CD14-positive monocyte (primary cell): ENCODE results near the gene CCNY. TPM values are rescaled to one million over a fixed set of nuclear protein-coding genes. Genes with fewer than 3 reads are reported as not detected.

Experiments used
- DNase-seq, 3 donors: peaks; one replicate each; pipeline ENCODE4 v3.0.0-alpha.2; 2011 to 2022
- H2AFZ ChIP-seq: 2 replicates; pipeline ENCODE4 v1.6.0; 2012; ENCODE audit warnings: mild to moderate bottlenecking, low read depth, low read length, inconsistent platforms; ENCODE audit not compliant: insufficient read depth, poor library complexity, severe bottlenecking
- H3K27ac ChIP-seq, 2 donors: 1 replicate in 1 of 2; 2 replicates in 1 of 2; pipeline ENCODE4 v1.5.1; 2012 to 2013; ENCODE audit warnings: low read length in 2 of 2, control low read depth in 1 of 2, inconsistent platforms in 1 of 2, low read depth in 1 of 2, mild to moderate bottlenecking in 1 of 2
- H3K27me3 ChIP-seq, 2 donors: one replicate each; pipeline versions ENCODE4 v1.6.0 to v1.6.1; 2011 to 2013; ENCODE audit warnings: low read length in 2 of 2; ENCODE audit not compliant: control insufficient read depth in 2 of 2, insufficient read depth in 2 of 2
- H3K36me3 ChIP-seq, 2 donors: replicated peaks in 1 of 2; 1 replicate in 1 of 2; 2 replicates in 1 of 2; pipeline versions ENCODE4 v1.5.1 to v1.6.1; 2012 to 2013; ENCODE audit warnings: low read length in 2 of 2, control low read depth in 1 of 2, inconsistent platforms in 1 of 2, mild to moderate bottlenecking in 1 of 2; ENCODE audit not compliant: insufficient read depth in 2 of 2, control insufficient read depth in 1 of 2
- H3K4me1 ChIP-seq, 2 donors: 1 replicate in 1 of 2; 2 replicates in 1 of 2; pipeline versions ENCODE4 v1.5.1 to v1.6.1; 2012 to 2013; ENCODE audit warnings: low read length in 2 of 2, control low read depth in 1 of 2, inconsistent platforms in 1 of 2, mild to moderate bottlenecking in 1 of 2, moderate library complexity in 1 of 2; ENCODE audit not compliant: insufficient read depth in 2 of 2, control insufficient read depth in 1 of 2
- H3K4me2 ChIP-seq: replicated peaks from 2 replicates; pipeline ENCODE3; 2012; ENCODE audit warnings: low read length, moderate library complexity, mild to moderate bottlenecking; ENCODE audit not compliant: poor library complexity, severe bottlenecking; ENCODE audit errors: extremely low read depth
- H3K4me3 ChIP-seq, 3 experiments: fragments of 200-600 bp in 1 of 3; sonication (generic) in 1 of 3; replicated peaks in 1 of 3; 1 replicate in 2 of 3; 2 replicates in 1 of 3; pipeline ENCODE4 v1.5.1; 2011 to 2013; ENCODE audit warnings: low read length in 3 of 3, mild to moderate bottlenecking in 3 of 3, control low read depth in 2 of 3, low read depth in 2 of 3, inconsistent platforms in 1 of 3, moderate library complexity in 1 of 3
- H3K79me2 ChIP-seq: 2 replicates; pipeline ENCODE4 v1.6.0; 2012; ENCODE audit warnings: mild to moderate bottlenecking, control low read depth, inconsistent platforms, low read length, moderate library complexity; ENCODE audit not compliant: insufficient read depth
- H3K9ac ChIP-seq: 2 replicates; pipeline ENCODE4 v1.6.0; 2017; ENCODE audit warnings: low read length, mild to moderate bottlenecking; ENCODE audit not compliant: insufficient read depth, poor library complexity, severe bottlenecking
- H3K9me3 ChIP-seq, 2 donors: replicated peaks in 1 of 2; 1 replicate in 1 of 2; 2 replicates in 1 of 2; pipeline versions ENCODE4 v1.5.1 to v1.6.1; 2012 to 2013; ENCODE audit warnings: low read length in 2 of 2, control low read depth in 1 of 2; ENCODE audit not compliant: control insufficient read depth in 1 of 2, insufficient read depth in 1 of 2
- H4K20me1 ChIP-seq: 2 replicates; pipeline ENCODE4 v1.6.0; 2012; ENCODE audit warnings: mild to moderate bottlenecking, low read length, control low read depth, moderate library complexity; ENCODE audit not compliant: insufficient read depth
- H3K27ac Mint-ChIP-seq, 7 donors: one replicate each; pipeline ENCODE4 v1.8.0; 2020; ENCODE audit warnings: mild to moderate bottlenecking in 7 of 7, mixed read lengths in 7 of 7, moderate library complexity in 6 of 7, inconsistent platforms in 2 of 7
- H3K27me3 Mint-ChIP-seq, 3 donors: one replicate each; pipeline ENCODE4 v1.8.0; 2021 to 2022; ENCODE audit warnings: low read depth in 3 of 3, mild to moderate bottlenecking in 3 of 3, mixed read lengths in 3 of 3, moderate library complexity in 3 of 3, inconsistent platforms in 1 of 3
- H3K36me3 Mint-ChIP-seq, 2 donors: one replicate each; pipeline ENCODE4 v1.8.0; 2020; ENCODE audit warnings: mixed read lengths in 2 of 2, inconsistent platforms in 1 of 2, mild to moderate bottlenecking in 1 of 2
- H3K4me1 Mint-ChIP-seq: one replicate; pipeline ENCODE4 v1.8.0; 2020; ENCODE audit warnings: mild to moderate bottlenecking, mixed read lengths
- H3K4me3 Mint-ChIP-seq, 2 donors: one replicate each; pipeline ENCODE4 v1.8.0; 2020; ENCODE audit warnings: mild to moderate bottlenecking in 2 of 2, mixed read lengths in 2 of 2, moderate library complexity in 1 of 2
- H3K9me3 Mint-ChIP-seq, 7 donors: one replicate each; pipeline ENCODE4 v1.8.0; 2020 to 2022; ENCODE audit warnings: mixed read lengths in 7 of 7, mild to moderate bottlenecking in 6 of 7, moderate library complexity in 6 of 7, inconsistent platforms in 2 of 7
- CTCF ChIP-seq: fragments of 200-600 bp; IDR thresholded peaks from one replicate; pipeline ENCODE4 v1.8.0; 2022; ENCODE audit warnings: antibody characterized with exemption, mild to moderate bottlenecking
- WGBS: methylation state at CpG from one replicate; pipeline ENCODE4 v1.1.5; 2013; ENCODE audit warnings: missing lambda C conversion rate; ENCODE audit not compliant: insufficient coverage; 5-methylcytosine and 5-hydroxymethylcytosine counted together
- intact Hi-C, 2 donors: fragments of 100-400 bp; cut with micrococcal nuclease; formaldehyde crosslinking; loops; one replicate each; pipeline versions ENCODE4 v1.15.0 to v1.15.1; 2023
- polyA plus RNA-seq, 3 donors: library from polyadenylated mRNA; depleted of rRNA in 1 of 3; unstranded in 2 of 3; stranded (reverse) in 1 of 3; fragments of 300-500 nt in 2 of 3; fragments of >200 nt in 1 of 3; fragmentation: Illumina TruSeq in 2 of 3; gene quantifications; 1 replicate in 2 of 3; 2 replicates in 1 of 3; pipeline ENCODE4 v1.2.3, GENCODE V29; 2012 to 2021

CCNY gene
- polyA plus RNA-seq, 3 donors, result 39.9 to 116 (median 64.8) TPM

- peaks cover 32 to 37% of the 10 kb centered on the region in 2 donors for H3K4me1 ChIP-seq
- H3K9me3 Mint-ChIP-seq, result no peaks in the 10 kb centered on the region
- H3K27ac ChIP-seq, result peak overlapping the region in 1 of 2 donors; percentile 66
- peaks cover 98% of the 10 kb centered on the region for H3K79me2 ChIP-seq
- no peak for TF ChIP-seq CTCF
- peaks cover 100% of the 10 kb centered on the region for H4K20me1 ChIP-seq
- peaks cover 0 to 5% of the 10 kb centered on the region in 2 donors for H3K36me3 Mint-ChIP-seq
- no peaks in the 10 kb centered on the region for H3K9me3 ChIP-seq
- H3K27me3 ChIP-seq, result no peaks in the 10 kb centered on the region
- H3K4me2 ChIP-seq, result peak overlapping the region; percentile 46
- H3K4me3 Mint-ChIP-seq, result peak overlapping the region; percentile 7 to 61
- peak overlapping the region; percentile 19 for H3K9ac ChIP-seq
- H3K4me1 Mint-ChIP-seq, result peaks cover 61% of the 10 kb centered on the region
- no peak overlapping the region for H2AFZ ChIP-seq
- peak overlapping the region; percentile 3 to 89 (median 74) for H3K27ac Mint-ChIP-seq
- 15% methylated on average over 9 of the region's 9 CpGs for WGBS
- peak overlapping the region in 1 of 3 experiments; percentile 9 for H3K4me3 ChIP-seq
- H3K27me3 Mint-ChIP-seq, result no peaks in the 10 kb centered on the region
- intact Hi-C loops, result loop anchor here in 1 of 2 donors (10.0 kb wide), 2 partner anchors 76 to 116 kb away; no protein-coding TSS in a partner anchor
- H3K36me3 ChIP-seq, result no peaks in the 10 kb centered on the region
- no peak for DNase-seq
Observed at GRCh38 chr10:35378541-35379210, 42.4 kb downstream of the CCNY start.

- peak overlapping the region in 1 of 2 donors; percentile 66 for H3K27ac ChIP-seq
- intact Hi-C loops, result loop anchor here in 1 of 2 donors (10.0 kb wide), 2 partner anchors 75 to 115 kb away; no protein-coding TSS in a partner anchor
- H3K4me1 Mint-ChIP-seq, result peaks cover 58% of the 10 kb centered on the region
- peak overlapping the region; percentile 7 to 58 for H3K4me3 Mint-ChIP-seq
- H3K27me3 Mint-ChIP-seq, result no peaks in the 10 kb centered on the region
- no peaks in the 10 kb centered on the region for H3K9me3 Mint-ChIP-seq
- H3K36me3 ChIP-seq, result no peaks in the 10 kb centered on the region
- H3K4me2 ChIP-seq, result peak overlapping the region; percentile 46
- no peak overlapping the region for H2AFZ ChIP-seq
- peak overlapping the region in 1 of 3 experiments; percentile 9 for H3K4me3 ChIP-seq
- H3K9ac ChIP-seq, result peak overlapping the region; percentile 19
- H4K20me1 ChIP-seq, result peaks cover 100% of the 10 kb centered on the region
- peaks cover 29 to 37% of the 10 kb centered on the region in 2 donors for H3K4me1 ChIP-seq
- WGBS, result 28% methylated on average over 6 of the region's 11 CpGs
- H3K36me3 Mint-ChIP-seq, result peaks cover 0 to 5% of the 10 kb centered on the region in 2 donors
- peak; percentile 6 to 30 (median 13) for DNase-seq
- H3K79me2 ChIP-seq, result peaks cover 97% of the 10 kb centered on the region
- TF ChIP-seq CTCF, result no peak
- H3K9me3 ChIP-seq, result no peaks in the 10 kb centered on the region
- peak overlapping the region; percentile 51 to 89 (median 72) for H3K27ac Mint-ChIP-seq
- no peaks in the 10 kb centered on the region for H3K27me3 ChIP-seq
Observed at GRCh38 chr10:35379226-35380137, 43.2 kb downstream of the CCNY start.
